Cardiac fibroblast (primary cell): ENCODE data around the gene THTPA.
"Not testable (repeated sequence)": the region's sequence is repeated elsewhere in the genome, so short reads cannot be mapped to it uniquely, and the experiment has no call there.

ENCODE experiments used
- DNase-seq, 2 donors: peaks; one replicate each; pipeline versions ENCODE4 v3.0.0 to v3.0.0-alpha.2; 2010; ENCODE audit warnings: low read depth in 2 of 2
- H3K4me3 ChIP-seq, 2 donors: replicated peaks in 1 of 2; 1 replicate in 1 of 2; 2 replicates in 1 of 2; pipeline ENCODE4 v1.5.1; 2011; ENCODE audit warnings: low read depth in 2 of 2, low read length in 2 of 2, mild to moderate bottlenecking in 2 of 2, moderate library complexity in 1 of 2
- TF ChIP-seq, protein P1 (sequence below): IDR thresholded peaks from one replicate; pipeline ENCODE4 v1.5.1; 2011; ENCODE audit warnings: low read depth, mild to moderate bottlenecking, low read length, inconsistent platforms

Gene THTPA

DNA sequence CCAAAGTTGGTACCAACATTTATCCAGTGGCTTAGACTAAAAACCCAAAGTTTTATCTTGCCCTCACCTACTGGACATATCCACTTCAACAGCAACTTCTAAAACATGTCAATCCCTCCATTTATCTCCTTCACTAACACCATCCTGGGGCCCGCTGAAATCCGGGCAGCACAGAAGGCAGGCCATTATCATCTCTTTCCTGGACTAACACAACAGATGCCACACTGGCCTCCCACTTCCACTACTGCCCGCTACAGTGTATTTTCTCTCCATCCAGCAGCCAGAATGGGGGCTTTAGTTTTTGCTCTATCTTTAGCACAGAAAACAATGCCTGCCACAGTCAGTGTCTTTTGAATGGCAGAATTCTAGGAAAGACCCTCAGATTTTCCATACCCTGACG, 20.1 kb upstream of the THTPA start:
- DNase-seq, result no peak
- no peak overlapping the region for H3K4me3 ChIP-seq
- TF ChIP-seq, protein P1, sequence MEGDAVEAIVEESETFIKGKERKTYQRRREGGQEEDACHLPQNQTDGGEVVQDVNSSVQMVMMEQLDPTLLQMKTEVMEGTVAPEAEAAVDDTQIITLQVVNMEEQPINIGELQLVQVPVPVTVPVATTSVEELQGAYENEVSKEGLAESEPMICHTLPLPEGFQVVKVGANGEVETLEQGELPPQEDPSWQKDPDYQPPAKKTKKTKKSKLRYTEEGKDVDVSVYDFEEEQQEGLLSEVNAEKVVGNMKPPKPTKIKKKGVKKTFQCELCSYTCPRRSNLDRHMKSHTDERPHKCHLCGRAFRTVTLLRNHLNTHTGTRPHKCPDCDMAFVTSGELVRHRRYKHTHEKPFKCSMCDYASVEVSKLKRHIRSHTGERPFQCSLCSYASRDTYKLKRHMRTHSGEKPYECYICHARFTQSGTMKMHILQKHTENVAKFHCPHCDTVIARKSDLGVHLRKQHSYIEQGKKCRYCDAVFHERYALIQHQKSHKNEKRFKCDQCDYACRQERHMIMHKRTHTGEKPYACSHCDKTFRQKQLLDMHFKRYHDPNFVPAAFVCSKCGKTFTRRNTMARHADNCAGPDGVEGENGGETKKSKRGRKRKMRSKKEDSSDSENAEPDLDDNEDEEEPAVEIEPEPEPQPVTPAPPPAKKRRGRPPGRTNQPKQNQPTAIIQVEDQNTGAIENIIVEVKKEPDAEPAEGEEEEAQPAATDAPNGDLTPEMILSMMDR, result no peak

GRCh38 chr14:23536494-23536893, 19.6 kb upstream of the THTPA start:
- TF ChIP-seq, protein P1, result no peak
- no peak for DNase-seq
- H3K4me3 ChIP-seq, result no peak overlapping the region

DNA sequence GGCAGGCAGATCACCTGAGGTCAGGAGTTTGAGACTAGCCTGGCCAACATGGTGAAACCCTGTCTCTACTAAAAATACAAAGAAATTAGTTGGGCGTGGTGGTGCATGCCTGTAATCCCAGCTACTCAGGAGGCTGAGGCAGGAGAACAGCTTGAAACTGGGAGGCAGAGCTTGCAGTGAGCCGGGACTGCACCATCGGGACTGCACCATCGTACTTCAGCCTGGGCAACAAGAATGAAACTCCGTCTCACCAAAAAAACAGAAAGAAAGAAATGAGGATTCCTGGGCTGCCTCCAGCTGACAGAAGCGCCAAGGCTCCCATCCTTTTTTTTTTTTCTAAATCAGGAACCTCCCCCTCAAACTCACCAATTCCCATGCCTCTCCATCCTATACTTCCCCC, 19.2 kb upstream of the THTPA start:
- H3K4me3 ChIP-seq, DNase-seq: not testable (repeated sequence)

DNA sequence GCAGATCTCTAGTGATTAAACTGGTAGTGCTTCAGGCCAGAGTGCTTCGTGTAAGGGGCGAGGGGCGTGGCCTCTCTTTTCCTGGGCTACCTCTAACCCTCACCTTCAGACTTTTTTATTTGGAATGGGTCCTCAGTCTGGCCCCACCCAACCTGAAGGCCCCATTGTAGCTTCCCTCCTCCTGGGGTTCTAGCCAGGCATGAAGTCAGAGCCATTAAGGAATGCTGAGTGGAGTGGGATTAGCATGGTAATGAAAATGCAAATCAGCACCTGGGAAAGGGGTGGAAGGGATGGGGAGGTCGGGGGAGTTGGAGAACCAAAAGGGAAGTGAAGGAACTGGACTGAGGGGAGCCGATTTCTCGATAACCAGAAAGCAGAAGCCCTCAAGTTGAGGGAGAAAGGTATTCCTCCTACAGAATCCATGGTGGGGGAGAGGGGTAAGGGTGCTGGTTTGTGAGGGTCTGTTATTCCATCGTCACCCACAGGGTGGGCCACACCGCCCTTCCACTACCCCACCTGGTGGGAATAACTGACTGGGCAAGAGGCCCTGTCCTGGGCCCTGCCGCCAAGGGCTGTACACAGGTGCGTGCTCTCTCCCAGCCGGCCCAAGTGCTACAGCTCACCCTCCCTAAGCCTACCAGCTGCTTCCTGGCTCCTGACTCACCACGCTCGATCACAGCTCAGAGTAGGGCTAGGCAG, 18.6 kb upstream of the THTPA start:
- TF ChIP-seq, protein P1, result no peak
- H3K4me3 ChIP-seq, result no peak overlapping the region
- no peak for DNase-seq

DNA sequence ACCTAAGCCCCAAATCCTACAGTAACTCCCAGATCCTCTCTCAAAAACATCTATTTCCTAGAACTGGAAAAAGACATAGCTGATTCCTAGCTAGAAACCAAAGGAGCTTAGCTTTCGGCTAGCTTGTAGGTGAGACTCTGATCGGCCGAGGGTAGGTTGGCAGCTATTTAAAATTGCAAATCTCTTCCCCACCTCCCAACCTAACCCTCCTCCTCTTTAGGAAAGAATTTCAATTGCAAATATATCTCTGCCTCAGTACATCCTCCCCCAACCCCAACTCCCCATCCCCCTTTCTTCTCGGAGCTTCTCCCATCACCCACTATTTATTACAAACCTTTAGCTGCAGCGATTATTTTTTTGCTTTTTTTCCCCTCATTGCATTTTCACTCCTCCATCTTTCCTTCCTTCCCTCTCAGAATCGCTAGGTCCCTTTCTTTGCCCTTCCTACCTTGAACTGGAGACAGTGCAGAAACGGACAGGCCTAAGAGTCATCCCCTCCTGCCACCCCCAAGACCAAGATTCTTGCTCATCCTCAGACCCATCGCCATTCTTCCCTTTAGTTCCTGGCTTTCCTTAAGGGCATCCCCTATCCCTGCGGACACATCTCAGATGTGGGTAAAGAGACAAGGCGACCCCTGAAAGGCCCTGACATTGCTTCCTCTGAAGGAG, 17.9 kb upstream of the THTPA start:
- DNase-seq, result no peak
- TF ChIP-seq, protein P1, result no peak
- no peak overlapping the region for H3K4me3 ChIP-seq

DNA sequence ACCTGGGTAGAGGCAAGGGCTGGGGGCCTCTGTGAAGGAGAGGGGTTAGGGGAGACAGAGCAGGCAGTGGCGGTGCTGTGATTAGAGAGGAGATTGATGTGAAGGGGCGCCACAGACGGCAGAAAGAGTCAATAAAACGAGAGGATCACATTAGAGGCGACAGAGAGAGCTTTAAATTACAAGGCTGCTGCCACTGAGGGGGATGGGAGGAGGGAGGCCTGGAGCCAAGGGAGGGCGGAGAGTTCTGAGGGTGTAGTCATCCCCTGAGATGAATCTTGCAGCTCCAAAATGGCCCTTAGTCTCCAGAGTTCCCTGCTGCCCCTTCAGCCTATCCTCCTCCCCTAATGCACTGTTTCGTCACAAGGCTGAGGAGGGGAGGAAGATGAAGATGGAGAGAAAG, 17.3 kb upstream of the THTPA start:
- no peak overlapping the region for H3K4me3 ChIP-seq
- peak; percentile 32 to 39 for DNase-seq
- TF ChIP-seq, protein P1, result no peak

GRCh38 chr14:23539248-23540140, 16.6 kb upstream of the THTPA start:
- TF ChIP-seq, protein P1, result peak; percentile 76
- DNase-seq, result peak; percentile 42 to 47
- H3K4me3 ChIP-seq, result no peak overlapping the region
